Suprapubic skin (tissue), 4 donors: Measurements from ENCODE around the gene FAM209A.

Experiments
- EP300 ChIP-seq: sonication (generic); formaldehyde crosslinking; IDR thresholded peaks from one replicate; pipeline ENCODE4 v1.6.1; 2017; ENCODE audit warnings: antibody characterized with exemption
- POLR2A ChIP-seq, 2 donors: fragments of 450-650 bp; IDR thresholded peaks; one replicate each; pipeline ENCODE4 v1.6.1; 2017; ENCODE audit warnings: antibody characterized with exemption in 2 of 2, mild to moderate bottlenecking in 2 of 2, moderate library complexity in 2 of 2
- POLR2AphosphoS5 ChIP-seq, 3 donors: sonication (generic); formaldehyde crosslinking; IDR thresholded peaks; one replicate each; pipeline ENCODE4 v1.6.1; 2017; ENCODE audit warnings: antibody characterized with exemption in 3 of 3
- TF ChIP-seq, protein P1 (sequence below), 2 donors: fragments of 200-600 bp in 1 of 2; fragments of 450-650 bp in 1 of 2; sonication (generic) in 1 of 2; IDR thresholded peaks; one replicate each; pipeline ENCODE4 v1.5.1; 2016 to 2019; ENCODE audit warnings: antibody characterized with exemption in 2 of 2, mild to moderate bottlenecking in 1 of 2, moderate library complexity in 1 of 2

- TF ChIP-seq, protein P1, sequence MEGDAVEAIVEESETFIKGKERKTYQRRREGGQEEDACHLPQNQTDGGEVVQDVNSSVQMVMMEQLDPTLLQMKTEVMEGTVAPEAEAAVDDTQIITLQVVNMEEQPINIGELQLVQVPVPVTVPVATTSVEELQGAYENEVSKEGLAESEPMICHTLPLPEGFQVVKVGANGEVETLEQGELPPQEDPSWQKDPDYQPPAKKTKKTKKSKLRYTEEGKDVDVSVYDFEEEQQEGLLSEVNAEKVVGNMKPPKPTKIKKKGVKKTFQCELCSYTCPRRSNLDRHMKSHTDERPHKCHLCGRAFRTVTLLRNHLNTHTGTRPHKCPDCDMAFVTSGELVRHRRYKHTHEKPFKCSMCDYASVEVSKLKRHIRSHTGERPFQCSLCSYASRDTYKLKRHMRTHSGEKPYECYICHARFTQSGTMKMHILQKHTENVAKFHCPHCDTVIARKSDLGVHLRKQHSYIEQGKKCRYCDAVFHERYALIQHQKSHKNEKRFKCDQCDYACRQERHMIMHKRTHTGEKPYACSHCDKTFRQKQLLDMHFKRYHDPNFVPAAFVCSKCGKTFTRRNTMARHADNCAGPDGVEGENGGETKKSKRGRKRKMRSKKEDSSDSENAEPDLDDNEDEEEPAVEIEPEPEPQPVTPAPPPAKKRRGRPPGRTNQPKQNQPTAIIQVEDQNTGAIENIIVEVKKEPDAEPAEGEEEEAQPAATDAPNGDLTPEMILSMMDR (IDR thresholded peaks at IDR 0.05) = no peak
- TF ChIP-seq POLR2A (IDR thresholded peaks at IDR 0.05) (no peak), EP300 (no peak), POLR2AphosphoS5 (IDR thresholded peaks at IDR 0.05) (no peak)
Measured at GRCh38 chr20:56516631-56517030, 7.9 kb upstream of the FAM209A start.
